Fibroblast of lung (primary cell): ENCODE measurements around the gene THAP11.

ENCODE experiments used
- CTCF ChIP-seq, 2 donors: IDR thresholded peaks in 1 of 2; conservative IDR thresholded peaks in 1 of 2; 1 replicate in 1 of 2; 2 replicates in 1 of 2; pipeline ENCODE4 v1.5.1; 2011 to 2012; ENCODE audit warnings: low read length in 2 of 2, control low read depth in 1 of 2, inconsistent platforms in 1 of 2, low read depth in 1 of 2, mild to moderate bottlenecking in 1 of 2
- EZH2 ChIP-seq: IDR thresholded peaks from 2 replicates; pipeline ENCODE4 v1.5.1; 2012; ENCODE audit warnings: low read length, control low read depth, mild to moderate bottlenecking; ENCODE audit errors: missing control alignments

GRCh38 chr16:67892899-67893742, 51.0 kb downstream of the THAP11 start, which contains the start of gene PSKH1:
- TF ChIP-seq CTCF (conservative IDR thresholded peaks at IDR 0.05 in 1 of 2, IDR thresholded peaks at IDR 0.05 in 1 of 2; ENCODE audit: low read depth in 1 of 2, low read length in 2 of 2): no peak
- no peak for TF ChIP-seq EZH2
